Loucy (cell line): ENCODE measurements around the gene DLG2.

Source experiments
- H2AFZ ChIP-seq: fragments of 200-600 bp; sonication (generic); 2 replicates; pipeline ENCODE4 v1.6.0; 2016; ENCODE audit warnings: antibody characterized with exemption, mild to moderate bottlenecking, low read length, moderate library complexity
- H3F3A ChIP-seq: fragments of 200-600 bp; 2 replicates; pipeline ENCODE4 v1.6.0; 2016; ENCODE audit warnings: antibody characterized with exemption, low read depth, mild to moderate bottlenecking
- H3K27me3 ChIP-seq: fragments of 200-600 bp; sonication (generic); 2 replicates; pipeline ENCODE4 v1.6.1; 2014; ENCODE audit warnings: low read length, mild to moderate bottlenecking; ENCODE audit not compliant: insufficient read depth, poor library complexity, severe bottlenecking
- H3K36me3 ChIP-seq: fragments of 200-600 bp; sonication (generic); 2 replicates; pipeline ENCODE4 v1.6.1; 2016; ENCODE audit warnings: low read length; ENCODE audit not compliant: insufficient read depth
- H3K4me1 ChIP-seq: fragments of 200-600 bp; sonication (generic); 2 replicates; pipeline ENCODE4 v1.5.1; 2014; ENCODE audit warnings: low read length, mild to moderate bottlenecking; ENCODE audit not compliant: insufficient read depth, poor library complexity, severe bottlenecking
- H3K4me2 ChIP-seq: fragments of 200-600 bp; sonication (generic); 2 replicates; pipeline ENCODE4 v1.6.0; 2014; ENCODE audit warnings: antibody characterized with exemption, low read length, low read depth, mild to moderate bottlenecking; ENCODE audit not compliant: poor library complexity, severe bottlenecking
- H3K4me3 ChIP-seq: fragments of 200-600 bp; sonication (generic); 2 replicates; pipeline ENCODE4 v1.5.1; 2014; ENCODE audit warnings: low read length, mild to moderate bottlenecking, mixed read lengths; ENCODE audit not compliant: poor library complexity, severe bottlenecking
- H3K79me2 ChIP-seq: fragments of 200-600 bp; sonication (generic); 2 replicates; pipeline ENCODE4 v1.6.1; 2014; ENCODE audit warnings: low read length; ENCODE audit not compliant: insufficient read depth
- H3K9ac ChIP-seq: fragments of 200-600 bp; sonication (generic); 2 replicates; pipeline ENCODE4 v1.6.0; 2014; ENCODE audit warnings: mild to moderate bottlenecking, low read depth, low read length, moderate library complexity; ENCODE audit not compliant: poor library complexity, severe bottlenecking
- H3K9me2 ChIP-seq: fragments of 200-600 bp; sonication (generic); replicated peaks from 2 replicates; pipeline ENCODE4 v1.6.1; 2016; ENCODE audit warnings: low read depth, low read length, mixed read lengths
- H3K9me3 ChIP-seq: fragments of 200-600 bp; sonication (generic); 2 replicates; pipeline ENCODE4 v1.6.1; 2014; ENCODE audit warnings: mild to moderate bottlenecking, antibody characterized with exemption, low read length, low read depth; ENCODE audit not compliant: insufficient read depth
- H4K20me1 ChIP-seq: fragments of 200-600 bp; sonication (generic); 2 replicates; pipeline ENCODE4 v1.6.0; 2014; ENCODE audit warnings: antibody characterized with exemption, low read length, mild to moderate bottlenecking; ENCODE audit not compliant: insufficient read depth, poor library complexity, severe bottlenecking
- CTCF ChIP-seq: fragments of 200-600 bp; sonication (generic); conservative IDR thresholded peaks from 2 replicates; pipeline ENCODE4 v1.5.1; 2014; ENCODE audit warnings: mild to moderate bottlenecking, antibody characterized with exemption, low read length
- EZH2phosphoT487 ChIP-seq: fragments of 200-600 bp; IDR thresholded peaks from 2 replicates; pipeline ENCODE4 v1.6.1; 2018; ENCODE audit warnings: antibody characterized with exemption, mild to moderate bottlenecking, moderate library complexity, borderline replicate concordance

DLG2 gene

GRCh38 chr11:83655976-83656375 lies 1971.2 kb downstream of the DLG2 start:
- Histone ChIP-seq H3K9me2 (no peaks in the 10 kb centered on the region; the same call in 1 of the 2 replicates), H4K20me1 (no peaks in the 10 kb centered on the region), H3K27me3 (no peaks in the 10 kb centered on the region), H3K4me1 (no peaks in the 10 kb centered on the region), H3K9me3 (no peaks in the 10 kb centered on the region), H3K36me3 (no peaks in the 10 kb centered on the region), H3K4me3 (no peak overlapping the region), H2AFZ (no peak overlapping the region), H3K9ac (no peak overlapping the region), H3K4me2 (no peak overlapping the region), H3K79me2 (no peaks in the 10 kb centered on the region), H3F3A (no peaks in the 10 kb centered on the region)
- TF ChIP-seq EZH2phosphoT487 (no peak), CTCF (no peak)

GRCh38 chr11:83649528-83649855 lies 1977.7 kb downstream of the DLG2 start:
- Histone ChIP-seq H3K4me1 (no peaks in the 10 kb centered on the region), H4K20me1 (no peaks in the 10 kb centered on the region), H3F3A (no peaks in the 10 kb centered on the region), H3K79me2 (no peaks in the 10 kb centered on the region), H3K36me3 (no peaks in the 10 kb centered on the region), H2AFZ (no peak overlapping the region), H3K27me3 (no peaks in the 10 kb centered on the region), H3K9me2 (no peaks in the 10 kb centered on the region; the same call in 1 of the 2 replicates), H3K4me2 (no peak overlapping the region), H3K4me3 (no peak overlapping the region), H3K9ac (no peak overlapping the region), H3K9me3 (no peaks in the 10 kb centered on the region)
- no peak for TF ChIP-seq CTCF
- no peak for TF ChIP-seq EZH2phosphoT487

DNA sequence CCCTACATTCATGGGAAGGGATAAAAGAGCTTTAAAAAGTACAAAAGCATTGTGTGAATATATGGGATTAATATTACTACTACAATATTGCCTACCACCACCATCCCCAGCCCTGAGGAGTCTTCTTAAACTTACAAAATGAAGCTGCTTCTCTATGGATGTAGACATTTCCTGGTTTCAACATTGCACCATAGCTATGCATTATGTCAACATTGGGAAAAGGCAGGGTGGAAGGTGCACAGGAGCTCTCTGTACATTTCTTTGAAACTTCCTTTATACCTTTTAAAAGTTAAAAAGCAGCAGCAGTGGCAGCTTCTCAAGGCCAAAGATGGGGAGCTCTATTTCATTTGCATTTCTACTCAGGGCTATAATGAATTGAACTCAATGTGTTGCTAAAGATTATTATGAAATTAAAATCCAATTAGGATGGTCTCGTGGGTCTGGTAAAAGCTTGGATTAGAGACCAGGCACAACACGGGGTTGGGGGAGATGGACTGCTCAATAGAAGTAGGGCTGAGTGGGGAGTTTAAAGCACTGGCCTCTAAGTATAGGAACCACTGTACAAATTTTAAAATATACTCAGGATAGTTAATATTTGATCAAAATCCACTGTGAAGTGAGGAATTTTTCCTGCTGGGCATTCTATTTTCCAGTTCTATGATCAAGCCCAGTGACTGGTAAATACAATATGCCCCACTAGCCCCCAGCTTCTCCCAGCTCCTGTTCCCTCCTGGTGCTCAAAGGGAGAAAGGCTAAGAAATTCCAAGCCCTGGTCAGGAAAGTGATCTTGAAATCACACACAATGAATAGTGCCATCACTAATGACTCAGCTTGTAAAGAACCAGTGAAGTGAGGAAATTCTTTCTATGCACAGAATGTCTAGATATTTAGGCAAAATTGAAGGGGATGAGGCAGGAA lies 1978.3 kb downstream of the DLG2 start:
- Histone ChIP-seq H4K20me1 (no peaks in the 10 kb centered on the region), H3K9ac (no peak overlapping the region), H3K9me3 (no peaks in the 10 kb centered on the region), H3K27me3 (no peaks in the 10 kb centered on the region), H3K79me2 (no peaks in the 10 kb centered on the region), H2AFZ (no peak overlapping the region), H3K9me2 (no peaks in the 10 kb centered on the region; the same call in 1 of the 2 replicates), H3F3A (no peaks in the 10 kb centered on the region), H3K4me2 (no peak overlapping the region), H3K4me1 (no peaks in the 10 kb centered on the region), H3K36me3 (no peaks in the 10 kb centered on the region), H3K4me3 (no peak overlapping the region)
- TF ChIP-seq EZH2phosphoT487 (no peak), CTCF (no peak)
